SIG-M5 treated with dmso at 0.1 percent for 504 hours (cell line): ENCODE measurements around the gene TAF12.
A peak's percentile ranks its signal among the peaks of the same experiment; 100 is the strongest.
"Not testable (repeated sequence)": the region's sequence is repeated elsewhere in the genome, so short reads cannot be mapped to it uniquely, and the experiment has no call there.

ENCODE experiments used
- DNase-seq: peaks from one replicate; lab custom pipeline; 2025; ENCODE audit not compliant: unreplicated experiment; lab: John Stamatoyannopoulos, UW

TAF12 gene

GRCh38 chr1:28645406-28645805, 2.5 kb upstream of the TAF12 start:
- DNase-seq = not testable (repeated sequence)

GRCh38 chr1:28644494-28644893, 1.6 kb upstream of the TAF12 start:
- DNase-seq = no peak

GRCh38 chr1:28642056-28642846, 616 bp downstream of the TAF12 start:
- DNase-seq = no peak

- peak; percentile 52 for DNase-seq
These were observed 2.1 kb downstream of the TAF12 start for GRCh38 chr1:28640766-28641165.

DNA sequence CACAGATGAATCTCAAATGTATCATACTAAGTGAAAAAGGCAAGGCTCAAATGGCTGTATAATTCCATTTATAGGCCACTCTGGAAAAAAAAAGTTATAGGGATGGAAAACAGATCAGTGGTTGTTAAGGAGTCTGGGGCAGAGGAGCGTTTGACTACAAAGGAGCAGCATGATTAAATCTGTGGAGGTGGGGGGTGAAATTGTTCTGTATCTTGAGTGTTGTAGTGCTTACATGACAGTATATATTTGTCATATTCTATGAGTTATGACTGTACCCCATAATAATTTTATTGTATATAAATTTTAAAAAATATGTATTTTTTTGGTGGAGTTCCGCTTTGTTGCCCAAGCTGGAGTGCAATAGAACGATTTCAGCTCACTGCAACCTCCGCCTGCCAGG, 10.3 kb downstream of the TAF12 start:
- no peak for DNase-seq

GRCh38 chr1:28631713-28632112, 11.2 kb downstream of the TAF12 start:
- no peak for DNase-seq

- DNase-seq = no peak
These were observed 29.7 kb downstream of the TAF12 start for GRCh38 chr1:28613175-28613574.

GRCh38 chr1:28606771-28607170, 36.1 kb downstream of the TAF12 start:
- no peak for DNase-seq

DNA sequence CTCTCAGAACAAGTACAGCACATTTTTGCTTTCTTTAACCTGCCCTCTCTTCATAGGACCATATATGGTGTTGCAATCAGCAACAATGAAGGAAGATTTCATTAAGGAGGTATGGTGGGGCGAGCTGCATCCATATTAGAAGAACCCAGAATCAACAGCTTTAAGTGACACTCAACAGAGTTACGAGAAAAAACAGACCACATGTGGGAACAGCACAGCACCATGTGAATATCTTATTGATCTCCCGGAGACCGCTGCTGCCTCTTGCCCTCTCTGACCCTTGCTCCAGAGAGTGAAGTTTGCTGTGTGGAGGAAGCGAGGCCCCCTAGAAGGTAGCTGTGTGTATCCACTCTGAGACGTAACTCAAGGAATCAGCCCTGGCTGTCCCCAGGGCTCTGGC, 37.9 kb downstream of the TAF12 start:
- no peak for DNase-seq

GRCh38 chr1:28604411-28604810, 38.5 kb downstream of the TAF12 start:
- no peak for DNase-seq

DNA sequence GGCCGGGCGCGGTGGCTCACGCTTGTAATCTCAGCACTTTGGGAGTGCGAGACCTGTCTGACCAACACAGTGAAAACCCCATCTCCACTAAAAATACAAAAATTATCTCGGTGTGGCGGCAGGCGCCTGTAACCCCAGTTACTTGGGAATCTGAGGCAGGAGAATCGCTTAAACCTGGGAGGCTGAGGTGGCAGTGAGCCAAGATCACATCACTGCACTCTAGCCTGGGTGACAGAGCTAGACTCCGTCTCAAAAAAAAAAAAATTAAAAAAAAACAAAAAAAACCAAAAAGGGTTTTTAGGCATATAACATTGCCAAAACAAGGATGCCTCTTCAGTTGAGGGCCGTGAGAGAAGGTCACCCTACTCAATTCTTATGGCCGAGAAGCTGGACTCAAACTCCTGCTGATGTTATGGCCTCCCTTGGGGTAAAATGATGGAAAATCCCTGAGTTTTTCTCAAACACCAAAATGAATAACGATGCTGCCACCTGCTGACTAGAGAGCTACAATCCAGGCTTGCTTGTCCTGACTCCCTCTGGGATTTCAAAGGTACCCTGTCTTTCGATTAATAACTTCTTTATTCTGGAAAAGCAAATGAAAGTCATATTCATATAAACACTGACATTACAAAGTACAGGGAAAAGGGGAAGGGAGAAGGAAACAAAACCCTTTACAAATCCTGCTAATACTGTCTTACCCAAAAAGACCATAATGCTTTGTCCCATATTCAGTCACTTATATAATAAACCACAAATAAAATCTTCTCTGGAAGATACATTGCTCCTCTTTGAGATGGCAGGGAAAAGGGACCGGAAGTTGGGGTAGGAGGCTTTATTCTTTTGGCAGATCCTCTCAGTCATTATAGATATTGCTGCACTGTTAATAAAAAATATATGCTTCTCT, 40.1 kb downstream of the TAF12 start:
- DNase-seq = peak; percentile 17

DNA sequence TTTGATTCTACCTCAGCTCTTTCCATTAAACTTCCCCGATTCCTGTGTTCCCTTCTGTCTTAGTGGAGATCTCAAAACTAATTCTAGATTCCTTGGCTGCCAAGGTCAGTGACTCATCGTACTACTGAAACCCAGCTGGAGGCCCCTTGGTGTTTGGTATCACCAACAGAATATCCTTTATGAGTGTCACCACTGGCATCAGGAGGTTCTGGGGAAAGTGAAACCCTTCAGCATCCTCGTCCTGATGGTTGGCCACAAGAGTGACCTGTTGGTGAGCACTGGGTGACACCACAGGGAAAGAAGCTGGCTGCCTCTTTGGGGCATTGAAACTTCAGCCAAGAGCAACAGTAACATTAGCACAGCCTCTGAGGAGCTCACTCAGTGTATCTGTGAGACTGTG, 41.2 kb downstream of the TAF12 start:
- DNase-seq = no peak

DNA sequence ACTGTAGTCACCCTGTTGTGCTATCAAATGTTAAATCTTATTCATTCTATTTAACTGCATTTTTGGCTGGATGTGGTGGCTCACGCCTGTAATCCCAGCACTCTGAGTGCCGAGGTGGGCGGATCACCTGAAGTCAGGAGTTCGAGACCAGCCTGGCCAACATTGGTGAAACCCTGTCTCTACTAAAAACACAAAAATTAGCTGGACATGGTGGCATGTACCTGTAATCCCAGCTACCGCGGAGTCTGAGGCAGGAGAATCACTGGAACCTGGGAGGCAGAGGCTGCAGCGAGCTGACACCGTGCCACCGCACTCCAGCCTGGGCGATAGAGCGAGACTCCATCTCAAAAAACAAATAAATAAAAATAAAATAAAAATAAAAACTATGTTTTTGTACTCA, 46.6 kb downstream of the TAF12 start:
- not testable (repeated sequence) for DNase-seq

- DNase-seq = no peak
These were observed 47.3 kb downstream of the TAF12 start for GRCh38 chr1:28595412-28596191.

DNA sequence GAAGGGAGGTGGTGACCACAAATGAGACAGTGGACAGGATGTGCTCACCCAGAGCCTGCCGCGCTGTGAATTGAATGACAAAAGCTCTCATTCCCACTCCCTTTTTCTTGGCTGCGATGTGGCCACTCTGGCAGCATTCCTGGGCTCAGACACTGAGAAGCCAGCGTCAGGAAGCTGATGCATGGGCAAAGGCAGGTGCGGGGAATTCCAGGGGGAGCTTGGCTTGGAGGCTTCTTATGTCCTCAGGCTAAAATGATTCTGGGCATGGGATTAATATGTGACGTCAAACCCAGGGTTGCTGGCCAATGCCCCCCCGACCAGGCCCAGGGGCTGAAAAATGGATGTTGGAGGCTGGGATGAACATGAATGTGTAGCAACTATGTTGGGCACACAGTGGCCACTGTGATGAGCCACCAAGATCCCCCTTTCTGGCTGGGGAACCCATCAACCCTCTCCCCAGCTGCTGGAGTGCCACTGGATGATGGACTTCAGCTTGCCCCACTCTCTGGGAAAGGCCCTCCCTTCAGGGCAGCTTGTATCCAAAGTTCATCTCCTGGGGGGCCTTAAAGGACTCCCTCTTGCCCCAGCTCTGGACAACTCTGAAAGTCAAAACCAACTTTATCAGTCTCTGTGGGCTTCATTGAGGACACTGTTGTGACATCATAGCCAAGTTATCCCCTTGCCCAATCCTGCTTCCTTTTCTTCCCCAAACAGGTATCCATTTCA, 48.0 kb downstream of the TAF12 start:
- DNase-seq = not testable (repeated sequence)

GRCh38 chr1:28593988-28594356, 48.9 kb downstream of the TAF12 start:
- DNase-seq = not testable (repeated sequence)

GRCh38 chr1:28592321-28593071, 50.4 kb downstream of the TAF12 start:
- DNase-seq = no peak

DNA sequence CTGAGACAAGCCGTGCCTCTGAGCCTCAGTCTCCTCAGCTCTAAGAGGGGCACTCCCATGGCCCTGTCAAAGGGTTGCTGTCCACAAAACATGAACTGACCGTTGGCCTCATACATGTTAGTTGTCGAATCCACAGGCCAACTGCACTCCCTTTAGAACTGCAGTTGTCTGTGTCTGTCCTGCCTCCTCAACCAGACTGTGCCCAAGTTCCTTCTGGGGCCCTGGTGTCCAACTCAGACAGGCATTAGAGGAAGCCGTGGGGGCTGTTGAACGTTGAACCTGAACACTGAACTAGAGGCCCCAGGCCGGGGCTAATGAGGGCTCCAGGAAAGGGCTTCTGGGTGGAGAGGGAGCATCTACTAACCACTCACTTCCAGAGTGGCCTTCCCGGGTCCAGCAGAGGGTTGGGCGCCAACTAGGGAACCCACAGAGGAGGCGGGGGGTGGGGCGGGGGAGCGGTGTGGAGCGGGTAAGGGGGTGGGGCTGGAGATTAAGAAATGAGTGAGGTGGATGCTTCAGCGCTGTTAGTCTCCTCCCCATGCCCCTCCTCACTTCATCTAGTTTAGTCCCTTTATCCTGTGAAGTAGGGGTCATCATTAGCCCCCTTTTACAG, 51.1 kb downstream of the TAF12 start, which contains the start of gene RAB42:
Gene RAB42 (plus strand): TSS at position 558 of the 613 bp plus-strand sequence. CDS start 247 bp downstream, outside the sequence.
- DNase-seq = no peak
